ENCODE data around the gene VWF. TPM values are rescaled to one million over a fixed set of nuclear protein-coding genes. Genes with fewer than 3 reads are reported as not detected.

Gene VWF
- total RNA-seq, 1 donor from 2014 or later, result 0.21 TPM

DNA sequence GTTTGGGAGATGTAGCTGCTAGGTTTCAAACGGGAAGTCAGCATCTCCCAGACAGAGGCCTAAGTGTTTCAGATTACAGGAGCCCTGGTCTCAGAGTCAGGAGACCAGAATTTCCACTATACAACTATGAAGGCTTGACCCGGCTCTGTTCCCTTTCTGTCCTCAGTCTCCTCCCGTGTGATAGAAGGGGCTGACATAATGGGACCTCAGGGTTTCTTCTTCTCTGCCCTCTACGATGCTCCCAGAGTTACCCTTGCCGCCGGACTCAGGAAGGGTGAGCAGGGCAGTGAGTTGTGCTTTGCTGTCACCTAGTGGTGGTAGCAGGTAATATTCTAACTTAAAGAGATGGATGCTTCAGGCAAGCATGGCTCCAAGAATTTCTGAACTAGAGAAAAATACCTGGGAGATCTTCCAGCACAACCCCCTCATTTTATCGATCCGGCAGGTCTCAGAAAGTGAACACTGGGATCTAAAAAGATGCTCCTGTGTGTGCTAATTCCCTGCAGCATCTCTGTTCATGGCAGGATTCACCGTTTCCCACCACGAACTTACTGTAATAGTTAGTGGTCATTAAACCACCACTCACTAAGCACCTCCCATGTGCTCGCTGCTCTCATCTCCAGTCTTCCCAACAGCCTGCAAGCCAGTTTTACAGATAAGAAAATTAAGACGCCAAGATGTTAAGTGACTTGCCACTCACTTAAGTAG, 84.4 kb downstream of the VWF start:
- H3K4me3 Mint-ChIP-seq, result no peak overlapping the region
- H3K36me3 Mint-ChIP-seq (ENCODE audit: low read depth), result no peaks in the 10 kb centered on the region
- H3K4me1 Mint-ChIP-seq, result peaks cover 4% of the 10 kb centered on the region
- peaks cover 5% of the 10 kb centered on the region for H3K27me3 Mint-ChIP-seq (ENCODE audit: low read depth)
- DNase-seq (ENCODE audit: low read depth, low spot score), result peak; percentile 61
- H3K27ac Mint-ChIP-seq (ENCODE audit: unreplicated experiment), result no peak overlapping the region
- TF ChIP-seq CTCF (conservative IDR thresholded peaks at IDR 0.05), result peak; percentile 97
- no peaks in the 10 kb centered on the region for H3K9me3 Mint-ChIP-seq

DNA sequence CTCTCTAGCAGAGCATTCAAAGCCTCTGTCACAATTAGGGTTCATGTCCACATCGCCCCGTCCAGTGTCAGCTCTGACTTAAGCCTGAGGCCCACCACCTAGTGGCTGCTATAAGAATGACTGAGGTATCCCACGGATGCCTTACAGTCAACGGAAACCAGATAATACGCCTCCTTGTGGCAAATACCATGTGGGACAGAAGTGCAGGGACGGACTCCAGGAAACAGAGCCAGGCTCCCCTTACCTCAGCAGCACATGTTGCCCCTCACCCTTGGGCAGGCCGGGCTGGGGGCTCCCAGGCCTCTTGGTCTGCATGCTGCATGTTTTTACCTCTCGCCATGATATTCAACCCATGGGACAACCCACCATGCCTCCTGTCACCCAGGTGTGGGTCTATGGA, 86.3 kb downstream of the VWF start:
- peak; percentile 95 for TF ChIP-seq CTCF (conservative IDR thresholded peaks at IDR 0.05)
- Mint-ChIP-seq H3K27me3 (ENCODE audit: low read depth) (no peaks in the 10 kb centered on the region), H3K36me3 (ENCODE audit: low read depth) (no peaks in the 10 kb centered on the region), H3K27ac (ENCODE audit: unreplicated experiment) (no peak overlapping the region), H3K4me3 (no peak overlapping the region), H3K9me3 (no peaks in the 10 kb centered on the region), H3K4me1 (peaks cover 4% of the 10 kb centered on the region)
- DNase-seq (ENCODE audit: low read depth, low spot score), result peak; percentile 56

- Mint-ChIP-seq H3K9me3 (peaks cover 2% of the 10 kb centered on the region), H3K36me3 (ENCODE audit: low read depth) (no peaks in the 10 kb centered on the region), H3K4me1 (peaks cover 4% of the 10 kb centered on the region), H3K27me3 (ENCODE audit: low read depth) (no peaks in the 10 kb centered on the region), H3K27ac (ENCODE audit: unreplicated experiment) (no peak overlapping the region), H3K4me3 (no peak overlapping the region)
- no peak for TF ChIP-seq CTCF (conservative IDR thresholded peaks at IDR 0.05)
- no peak for DNase-seq (ENCODE audit: low read depth, low spot score)
These were observed 87.0 kb downstream of the VWF start for GRCh38 chr12:6037459-6037858.

GRCh38 chr12:6036509-6036908, 88.0 kb downstream of the VWF start:
- TF ChIP-seq CTCF (conservative IDR thresholded peaks at IDR 0.05), result no peak
- Mint-ChIP-seq H3K27me3 (ENCODE audit: low read depth) (no peaks in the 10 kb centered on the region), H3K27ac (ENCODE audit: unreplicated experiment) (no peak overlapping the region), H3K4me3 (no peak overlapping the region), H3K36me3 (ENCODE audit: low read depth) (no peaks in the 10 kb centered on the region), H3K4me1 (peaks cover 4% of the 10 kb centered on the region), H3K9me3 (peaks cover 2% of the 10 kb centered on the region)
- no peak for DNase-seq (ENCODE audit: low read depth, low spot score)

DNA sequence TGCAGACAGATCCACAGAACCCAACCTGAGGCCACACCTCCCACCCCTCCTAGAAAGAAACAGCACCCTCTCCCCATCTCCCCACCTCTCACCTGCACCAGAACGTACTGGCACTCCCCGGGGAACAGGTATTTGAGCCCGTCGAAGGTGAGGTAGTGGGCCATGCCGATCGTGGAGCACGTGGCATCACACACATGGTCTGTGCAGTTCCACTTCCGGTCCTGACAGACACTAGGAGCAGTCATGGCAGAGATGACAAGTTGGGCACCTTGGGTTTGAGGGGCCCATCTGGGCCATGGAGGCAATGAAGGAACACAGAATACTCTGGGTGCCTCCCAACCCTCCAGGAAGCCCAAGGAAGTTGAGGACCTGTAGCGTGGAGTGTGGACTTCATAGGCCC, 89.9 kb downstream of the VWF start:
- Mint-ChIP-seq H3K4me1 (peaks cover 4% of the 10 kb centered on the region), H3K9me3 (peaks cover 2% of the 10 kb centered on the region), H3K27ac (ENCODE audit: unreplicated experiment) (no peak overlapping the region), H3K4me3 (no peak overlapping the region), H3K36me3 (ENCODE audit: low read depth) (no peaks in the 10 kb centered on the region), H3K27me3 (ENCODE audit: low read depth) (no peaks in the 10 kb centered on the region)
- no peak for TF ChIP-seq CTCF (conservative IDR thresholded peaks at IDR 0.05)
- DNase-seq (ENCODE audit: low read depth, low spot score), result no peak
